Stimulated activated CD4-positive, alpha-beta T cell treated with anti-CD3 and anti-CD28 coated beads, Interleukin-1b, Interleukin-23, amount 100 ng/mL, for 24 hours (primary cell): Measurements from ENCODE around the gene SNX9.
A peak's percentile ranks its signal among the peaks of the same experiment; 100 is the strongest.
"Not testable (repeated sequence)": the region's sequence is repeated elsewhere in the genome, so short reads cannot be mapped to it uniquely, and the experiment has no call there.

Experiments
- DNase-seq, 4 experiments: peaks; one replicate each; pipeline ENCODE4 v3.0.0-alpha.2; 2020; ENCODE audit warnings: low read depth in 4 of 4, low spot score in 1 of 4

The SNX9 gene

GRCh38 chr6:157881342-157881741 lies 58.3 kb downstream of the SNX9 start:
- DNase-seq: no peak

GRCh38 chr6:157884756-157885155 lies 61.7 kb downstream of the SNX9 start:
- DNase-seq: no peak

GRCh38 chr6:157885211-157885788 lies 62.3 kb downstream of the SNX9 start:
- peak in 2 of 4 experiments; percentile 29 to 42 for DNase-seq

- no peak for DNase-seq
These were observed 62.8 kb downstream of the SNX9 start for GRCh38 chr6:157885876-157886275.

- no peak for DNase-seq
These were observed 64.8 kb downstream of the SNX9 start for GRCh38 chr6:157887892-157888291.

- no peak for DNase-seq
These were observed 68.7 kb downstream of the SNX9 start for GRCh38 chr6:157891544-157892362.

GRCh38 chr6:157892363-157892877 lies 69.4 kb downstream of the SNX9 start:
- DNase-seq: no peak

- DNase-seq: no peak
These were observed 70.2 kb downstream of the SNX9 start for GRCh38 chr6:157893238-157893637.

GRCh38 chr6:157895585-157895984 lies 72.5 kb downstream of the SNX9 start:
- no peak for DNase-seq

GRCh38 chr6:157896932-157897331 lies 73.9 kb downstream of the SNX9 start:
- no peak for DNase-seq

- no peak for DNase-seq
These were observed 75.1 kb downstream of the SNX9 start for GRCh38 chr6:157898169-157898568.

- no peak for DNase-seq
These were observed 75.6 kb downstream of the SNX9 start for GRCh38 chr6:157898640-157899039.

GRCh38 chr6:157900262-157900661 lies 77.2 kb downstream of the SNX9 start:
- not testable (repeated sequence) for DNase-seq

- DNase-seq: not testable (repeated sequence)
These were observed 77.7 kb downstream of the SNX9 start for GRCh38 chr6:157900751-157901150.

- no peak for DNase-seq
These were observed 82.0 kb downstream of the SNX9 start for GRCh38 chr6:157904999-157905398.

- DNase-seq: no peak
These were observed 82.7 kb downstream of the SNX9 start for GRCh38 chr6:157905590-157906342.

- DNase-seq: no peak
These were observed 83.6 kb downstream of the SNX9 start for GRCh38 chr6:157906537-157907061.

- no peak for DNase-seq
These were observed 84.6 kb downstream of the SNX9 start for GRCh38 chr6:157907651-157908050.

- no peak for DNase-seq
These were observed 85.6 kb downstream of the SNX9 start for GRCh38 chr6:157908369-157909281.

- no peak for DNase-seq
These were observed 86.2 kb downstream of the SNX9 start for GRCh38 chr6:157909282-157909664.

GRCh38 chr6:157911278-157911677 lies 88.2 kb downstream of the SNX9 start:
- no peak for DNase-seq
